ENCODE measurements around the gene FUOM. TPM values are rescaled to one million over a fixed set of nuclear protein-coding genes. Genes with fewer than 3 reads are reported as not detected.

The FUOM gene
- total RNA-seq, 2 experiments from 2014 or later: 12.4 to 13.4 TPM

- Mint-ChIP-seq H3K36me3 (ENCODE audit: low read depth) (no peaks in the 10 kb centered on the region), H3K4me3 (no peak overlapping the region), H3K27me3 (ENCODE audit: low read depth) (peaks cover 25% of the 10 kb centered on the region), H3K4me1 (ENCODE audit: low read depth) (peaks cover 5% of the 10 kb centered on the region), H3K27ac (no peak overlapping the region), H3K9me3 (ENCODE audit: insufficient read depth) (no peaks in the 10 kb centered on the region)
- ATAC-seq (no peak), DNase-seq (no peak)
- ChIA-PET POLR2A (no interaction called here), CTCF (no interaction called here)
Measured at GRCh38 chr10:133342942-133343341, 14.9 kb downstream of the FUOM start.

GRCh38 chr10:133341983-133342382, 15.8 kb downstream of the FUOM start:
- ATAC-seq (no peak), DNase-seq (no peak)
- Mint-ChIP-seq H3K9me3 (ENCODE audit: insufficient read depth) (no peaks in the 10 kb centered on the region), H3K27me3 (ENCODE audit: low read depth) (peaks cover 25% of the 10 kb centered on the region), H3K4me1 (ENCODE audit: low read depth) (peaks cover 5% of the 10 kb centered on the region), H3K27ac (no peak overlapping the region), H3K36me3 (ENCODE audit: low read depth) (no peaks in the 10 kb centered on the region), H3K4me3 (no peak overlapping the region)
- CTCF ChIA-PET: interaction anchor here (1.6 kb wide), 1 partner anchor 12 kb away, joined by 7 read pairs; no protein-coding TSS in a partner anchor
- POLR2A ChIA-PET: no interaction called here

- Mint-ChIP-seq H3K4me1 (ENCODE audit: low read depth) (peaks cover 11% of the 10 kb centered on the region), H3K4me3 (no peak overlapping the region), H3K9me3 (ENCODE audit: insufficient read depth) (no peaks in the 10 kb centered on the region), H3K27me3 (ENCODE audit: low read depth) (peaks cover 19% of the 10 kb centered on the region), H3K36me3 (ENCODE audit: low read depth) (no peaks in the 10 kb centered on the region), H3K27ac (no peak overlapping the region)
- CTCF ChIA-PET: no interaction called here
- POLR2A ChIA-PET: no interaction called here
- no peak for DNase-seq
- ATAC-seq: no peak
Measured at GRCh38 chr10:133339708-133340380, 18.0 kb downstream of the FUOM start.

GRCh38 chr10:133338080-133339071, 19.4 kb downstream of the FUOM start:
- ATAC-seq: no peak
- Mint-ChIP-seq H3K9me3 (ENCODE audit: insufficient read depth) (no peaks in the 10 kb centered on the region), H3K4me3 (no peak overlapping the region), H3K36me3 (ENCODE audit: low read depth) (no peaks in the 10 kb centered on the region), H3K4me1 (ENCODE audit: low read depth) (peaks cover 11% of the 10 kb centered on the region), H3K27me3 (ENCODE audit: low read depth) (peaks cover 22% of the 10 kb centered on the region), H3K27ac (no peak overlapping the region)
- no peak for DNase-seq
- ChIA-PET CTCF (no interaction called here), POLR2A (no interaction called here)

- ChIA-PET CTCF (no interaction called here), POLR2A (no interaction called here)
- no peak for DNase-seq
- Mint-ChIP-seq H3K27ac (no peak overlapping the region), H3K4me3 (no peak overlapping the region), H3K9me3 (ENCODE audit: insufficient read depth) (no peaks in the 10 kb centered on the region), H3K27me3 (ENCODE audit: low read depth) (peaks cover 25% of the 10 kb centered on the region), H3K36me3 (ENCODE audit: low read depth) (no peaks in the 10 kb centered on the region), H3K4me1 (ENCODE audit: low read depth) (peaks cover 9% of the 10 kb centered on the region)
- no peak for ATAC-seq
Measured at GRCh38 chr10:133337370-133337725, 20.5 kb downstream of the FUOM start.

- Mint-ChIP-seq H3K36me3 (ENCODE audit: low read depth) (no peaks in the 10 kb centered on the region), H3K4me1 (ENCODE audit: low read depth) (peaks cover 9% of the 10 kb centered on the region), H3K4me3 (peak within 1 kb of the TSS; percentile 42), H3K27ac (peak within 1 kb of the TSS; percentile 52), H3K9me3 (ENCODE audit: insufficient read depth) (no peaks in the 10 kb centered on the region), H3K27me3 (ENCODE audit: low read depth) (peaks cover 28% of the 10 kb centered on the region)
- ATAC-seq: peak; percentile 40
- peak; percentile 90 for DNase-seq
- CTCF ChIA-PET: no interaction called here
- POLR2A ChIA-PET: interaction anchor here (1.1 kb wide), 1 partner anchor 41 kb away, joined by 3 read pairs; no protein-coding TSS in a partner anchor
Measured at GRCh38 chr10:133336577-133337369, 21.0 kb downstream of the FUOM start, which contains the start of gene CALY. TSS of gene CALY (minus strand) at chr10:133336896. CDS start at chr10:133328989, 7,907 bp downstream.

GRCh38 chr10:133336118-133336576, 21.7 kb downstream of the FUOM start:
- no peak for DNase-seq

GRCh38 chr10:133335246-133336117, 22.3 kb downstream of the FUOM start:
- ATAC-seq (peak; percentile 60), DNase-seq (peak; percentile 87)
- POLR2A ChIA-PET: no interaction called here
- CTCF ChIA-PET: interaction anchor here (1.6 kb wide), 1 partner anchor 28 kb away, joined by 3 read pairs; no protein-coding TSS in a partner anchor
- Mint-ChIP-seq H3K4me3 (peak overlapping the region; percentile 42), H3K36me3 (ENCODE audit: low read depth) (no peaks in the 10 kb centered on the region), H3K9me3 (ENCODE audit: insufficient read depth) (no peaks in the 10 kb centered on the region), H3K27me3 (ENCODE audit: low read depth) (peaks cover 34% of the 10 kb centered on the region), H3K27ac (no peak overlapping the region), H3K4me1 (ENCODE audit: low read depth) (peaks cover 13% of the 10 kb centered on the region)

More at GRCh38 chr10:133336118-133336576, 21.7 kb downstream of the FUOM start:
- CTCF ChIA-PET: interaction anchor here (1.6 kb wide), 1 partner anchor 29 kb away, joined by 3 read pairs; no protein-coding TSS in a partner anchor
- Mint-ChIP-seq H3K4me3 (no peak overlapping the region), H3K9me3 (ENCODE audit: insufficient read depth) (no peaks in the 10 kb centered on the region), H3K4me1 (ENCODE audit: low read depth) (peaks cover 9% of the 10 kb centered on the region), H3K27me3 (ENCODE audit: low read depth) (peaks cover 29% of the 10 kb centered on the region), H3K36me3 (ENCODE audit: low read depth) (no peaks in the 10 kb centered on the region), H3K27ac (no peak overlapping the region)
- ATAC-seq: peak; percentile 5
- POLR2A ChIA-PET: interaction anchor here (1.1 kb wide), 1 partner anchor 42 kb away, joined by 3 read pairs; no protein-coding TSS in a partner anchor

GRCh38 chr10:133334503-133335245, 23.1 kb downstream of the FUOM start:
- CTCF ChIA-PET: interaction anchor here (1.6 kb wide), 1 partner anchor 28 kb away, joined by 3 read pairs; no protein-coding TSS in a partner anchor
- peak overlapping the region; percentile 60 for H3K27ac Mint-ChIP-seq
- peak overlapping the region; percentile 45 for H3K4me3 Mint-ChIP-seq
- H3K27me3 Mint-ChIP-seq (ENCODE audit: low read depth): peaks cover 34% of the 10 kb centered on the region
- H3K9me3 Mint-ChIP-seq (ENCODE audit: insufficient read depth): no peaks in the 10 kb centered on the region
- H3K36me3 Mint-ChIP-seq (ENCODE audit: low read depth): no peaks in the 10 kb centered on the region
- H3K4me1 Mint-ChIP-seq (ENCODE audit: low read depth): peaks cover 16% of the 10 kb centered on the region
- no peak for DNase-seq
- POLR2A ChIA-PET: no interaction called here
- peak; percentile 41 for ATAC-seq

- Mint-ChIP-seq H3K4me1 (ENCODE audit: low read depth) (peaks cover 18% of the 10 kb centered on the region), H3K36me3 (ENCODE audit: low read depth) (no peaks in the 10 kb centered on the region), H3K4me3 (no peak overlapping the region), H3K9me3 (ENCODE audit: insufficient read depth) (no peaks in the 10 kb centered on the region), H3K27me3 (ENCODE audit: low read depth) (peaks cover 43% of the 10 kb centered on the region), H3K27ac (no peak overlapping the region)
- ATAC-seq: no peak
- DNase-seq: no peak
- ChIA-PET POLR2A (no interaction called here), CTCF (no interaction called here)
Measured at GRCh38 chr10:133332936-133333699, 24.7 kb downstream of the FUOM start.
